HepG2 (cell line): ENCODE measurements around the gene MBOAT7. TPM values are rescaled to one million over a fixed set of nuclear protein-coding genes. Genes with fewer than 3 reads are reported as not detected.

Experiments
- ARNT2 ChIP-seq: sonication (generic); formaldehyde crosslinking; IDR thresholded peaks from 2 replicates; pipeline ENCODE4 v1.8.0; 2022; ENCODE audit warnings: mild to moderate bottlenecking, low read depth, missing genetic modification reagents, moderate library complexity
- BRD4 ChIP-seq: sonication (generic); formaldehyde crosslinking; IDR thresholded peaks from 2 replicates; pipeline ENCODE4 v1.4.0; 2020; ENCODE audit warnings: missing genetic modification reagents
- DMTF1 ChIP-seq: sonication (generic); formaldehyde crosslinking; IDR thresholded peaks from 2 replicates; pipeline ENCODE4 v1.4.0; 2020; ENCODE audit warnings: mild to moderate bottlenecking, missing genetic modification reagents
- EHMT2 ChIP-seq: fragments of 200-600 bp; sonication (generic); IDR thresholded peaks from 2 replicates; pipeline ENCODE4 v1.7.0; 2017; ENCODE audit warnings: antibody characterized with exemption, low read depth, low read length, borderline replicate concordance
- FOXJ3 ChIP-seq: sonication (generic); formaldehyde crosslinking; IDR thresholded peaks from 2 replicates; pipeline ENCODE4 v1.4.0; 2020; ENCODE audit warnings: missing genetic modification reagents, mild to moderate bottlenecking, borderline replicate concordance
- HOXA5 ChIP-seq: sonication (generic); formaldehyde crosslinking; IDR thresholded peaks from 2 replicates; pipeline ENCODE4 v1.4.0; 2020; ENCODE audit warnings: missing genetic modification reagents
- IKZF5 ChIP-seq: IDR thresholded peaks from 2 replicates; pipeline ENCODE4 v1.6.1; 2018; ENCODE audit warnings: missing genetic modification reagents, mild to moderate bottlenecking, missing compliant biosample characterization
- KAT8 ChIP-seq: IDR thresholded peaks from 2 replicates; pipeline ENCODE4 v1.6.1; 2016; ENCODE audit warnings: missing genetic modification reagents, missing compliant biosample characterization
- MIER2 ChIP-seq: IDR thresholded peaks from 2 replicates; pipeline ENCODE4 v1.6.1; 2016; ENCODE audit warnings: missing biosample characterization, missing genetic modification reagents
- MXD1 ChIP-seq: sonication (generic); formaldehyde crosslinking; IDR thresholded peaks from 2 replicates; pipeline ENCODE4 v1.4.0; 2020; ENCODE audit warnings: mild to moderate bottlenecking, missing genetic modification reagents
- MZF1 ChIP-seq: sonication (generic); formaldehyde crosslinking; IDR thresholded peaks from 2 replicates; pipeline ENCODE4 v1.8.1; 2023; ENCODE audit warnings: mild to moderate bottlenecking, missing genetic modification reagents, borderline replicate concordance
- NKX3-1 ChIP-seq: sonication (generic); formaldehyde crosslinking; IDR thresholded peaks from 2 replicates; pipeline ENCODE4 v1.5.0; 2020; ENCODE audit warnings: missing genetic modification reagents
- PHB2 ChIP-seq: fragments of 450-650 bp; IDR thresholded peaks from 2 replicates; pipeline ENCODE4 v1.6.1; 2018; ENCODE audit not compliant: partially characterized antibody
- PHF20 ChIP-seq: sonication (generic); formaldehyde crosslinking; IDR thresholded peaks from 2 replicates; pipeline ENCODE4 v1.5.0; 2020; ENCODE audit warnings: mild to moderate bottlenecking, missing genetic modification reagents
- SP5 ChIP-seq: IDR thresholded peaks from 2 replicates; pipeline ENCODE4 v1.6.1; 2016; ENCODE audit warnings: low read depth, borderline replicate concordance
- SRSF1 ChIP-seq: fragments of 200-400 bp; formaldehyde crosslinking; optimal IDR thresholded peaks from 2 replicates; pipeline ENCODE3; 2017; ENCODE audit warnings: mild to moderate bottlenecking, low read depth, low read length, moderate library complexity
- UBTF ChIP-seq: sonication (generic); formaldehyde crosslinking; IDR thresholded peaks from 2 replicates; pipeline ENCODE4 v1.4.0; 2020; ENCODE audit warnings: mild to moderate bottlenecking, missing genetic modification reagents
- ZNF275 ChIP-seq: sonication (generic); formaldehyde crosslinking; IDR thresholded peaks from 2 replicates; pipeline ENCODE4 v1.8.0; 2022; ENCODE audit warnings: missing genetic modification reagents, mild to moderate bottlenecking, inconsistent platforms, borderline replicate concordance
- ZNF552 ChIP-seq: sonication (generic); formaldehyde crosslinking; IDR thresholded peaks from 2 replicates; pipeline ENCODE4 v1.9.0; 2022; ENCODE audit warnings: missing genetic modification reagents, mild to moderate bottlenecking, borderline replicate concordance
- ZNF792 ChIP-seq: IDR thresholded peaks from 2 replicates; pipeline ENCODE4 v1.6.1; 2016
- ZNF878 ChIP-seq: sonication (generic); formaldehyde crosslinking; IDR thresholded peaks from 2 replicates; pipeline ENCODE4 v1.8.1; 2023; ENCODE audit warnings: mild to moderate bottlenecking, missing genetic modification reagents, moderate library complexity
- ZSCAN22 ChIP-seq: sonication (generic); formaldehyde crosslinking; IDR thresholded peaks from 2 replicates; pipeline ENCODE4 v1.4.0; 2020; ENCODE audit warnings: mild to moderate bottlenecking, missing genetic modification reagents
- polyA plus RNA-seq, 8 experiments: library from polyadenylated mRNA; depleted of rRNA in 3 of 8; stranded (reverse) in 7 of 8; unstranded in 1 of 8; fragments of >200 nt; fragmentation: Illumina TruSeq in 4 of 8; extraction: Trizol in 4 of 8; gene quantifications; 2 replicates each; pipeline versions ENCODE4 v1.2.1 to v1.2.3, GENCODE V29; 2011 to 2016; ENCODE audit warnings: low read depth in 4 of 8, missing spikeins in 1 of 8, mixed read lengths in 1 of 8; ENCODE audit not compliant: insufficient read depth in 1 of 8
- total RNA-seq, 5 experiments: library from RNA; depleted of rRNA; stranded (reverse); fragments of >200 nt; fragmentation: Illumina TruSeq; extraction: Trizol; gene quantifications; 2 replicates each; pipeline ENCODE4 v1.2.3, GENCODE V29; 2016; ENCODE audit warnings: low read depth in 1 of 5

MBOAT7 gene
- total and polyA plus RNA-seq, 2 of the 13 experiments (the other 11 are each of a cell fraction or from before 2014, with no cell fraction given), result 22.2 to 25.5 TPM

- TF ChIP-seq UBTF (peak; percentile 90; the same call in 1 of the 2 replicates), ZNF878 (CRISPR knock-in tag) (no peak), NKX3-1 (CRISPR knock-in tag) (no peak), HOXA5 (CRISPR knock-in tag) (0 out of 2 replicates have a peak, but pooled peaks have one; percentile 7), MIER2 (CRISPR knock-in tag) (no peak), PHF20 (CRISPR knock-in tag) (no peak), EHMT2 (no peak), BRD4 (peak; percentile 44; the same call in 1 of the 2 replicates), IKZF5 (CRISPR knock-in tag) (peak; percentile 74; the same call in 1 of the 2 replicates), PHB2 (no peak), ZNF552 (CRISPR knock-in tag) (no peak), KAT8 (CRISPR knock-in tag) (peak; percentile 41), SRSF1 (peak; percentile 60), ZNF275 (CRISPR knock-in tag) (0 out of 2 replicates have a peak, but pooled peaks have one; percentile 1), ZNF792 (CRISPR knock-in tag) (no peak), MXD1 (CRISPR knock-in tag) (0 out of 2 replicates have a peak, but pooled peaks have one; percentile 30), FOXJ3 (CRISPR knock-in tag) (no peak), MZF1 (CRISPR knock-in tag) (no peak), SP5 (no peak), DMTF1 (no peak), ZSCAN22 (no peak), ARNT2 (CRISPR knock-in tag) (peak; percentile 73; the same call in 1 of the 2 replicates)
These were observed 1.8 kb upstream of the MBOAT7 start, which contains the start of gene TSEN34 (continued) for GRCh38 chr19:54191011-54191810.
